HepG2 (cell line): ENCODE measurements around the gene ARHGEF38. TPM values are rescaled to one million over a fixed set of nuclear protein-coding genes. Genes with fewer than 3 reads are reported as not detected.

ENCODE experiments used
- ISX ChIP-seq: sonication (generic); formaldehyde crosslinking; conservative IDR thresholded peaks from 2 replicates; pipeline ENCODE4 v1.5.0; 2020; ENCODE audit warnings: missing genetic modification reagents
- KDM1A ChIP-seq: IDR thresholded peaks from 2 replicates; pipeline ENCODE4 v1.6.1; 2016; ENCODE audit warnings: missing compliant biosample characterization
- MXI1 ChIP-seq: IDR thresholded peaks from 3 replicates; pipeline ENCODE4 v1.6.1; 2012; ENCODE audit warnings: low read depth, low read length, inconsistent platforms, borderline replicate concordance
- SMC3 ChIP-seq: IDR thresholded peaks from 2 replicates; pipeline ENCODE4 v1.6.1; 2011; ENCODE audit warnings: low read length, improper control_type of control experiment
- SRSF4 ChIP-seq: fragments of 200-400 bp; formaldehyde crosslinking; IDR thresholded peaks from one replicate; pipeline ENCODE4 v1.6.1; 2018; ENCODE audit warnings: mild to moderate bottlenecking, low read depth, low read length, moderate library complexity; ENCODE audit not compliant: poor library complexity, severe bottlenecking
- TRIM22 ChIP-seq: fragments of 450-650 bp; IDR thresholded peaks from 2 replicates; pipeline ENCODE4 v1.6.1; 2017
- TRIM24 ChIP-seq: sonication (generic); formaldehyde crosslinking; IDR thresholded peaks from 2 replicates; pipeline ENCODE4 v1.8.0; 2022; ENCODE audit warnings: mild to moderate bottlenecking, missing genetic modification reagents
- U2AF1 ChIP-seq: fragments of 200-400 bp; formaldehyde crosslinking; optimal IDR thresholded peaks from 2 replicates; pipeline ENCODE3; 2017; ENCODE audit warnings: mild to moderate bottlenecking, low read depth, low read length
- YY1 ChIP-seq: IDR thresholded peaks from 2 replicates; pipeline ENCODE4 v1.6.1; 2011; ENCODE audit warnings: low read length, low read depth, moderate library complexity, mild to moderate bottlenecking; ENCODE audit not compliant: insufficient read depth, insufficient replicate concordance
- ZNF232 ChIP-seq: sonication (generic); formaldehyde crosslinking; IDR thresholded peaks from 2 replicates; pipeline ENCODE4 v1.4.0; 2020; ENCODE audit warnings: missing genetic modification reagents, borderline replicate concordance
- ZNF691 ChIP-seq: sonication (generic); formaldehyde crosslinking; IDR thresholded peaks from 2 replicates; pipeline ENCODE4 v1.4.0; 2020; ENCODE audit warnings: missing genetic modification reagents, low read depth, mild to moderate bottlenecking, borderline replicate concordance
- ZSCAN21 ChIP-seq: sonication (generic); formaldehyde crosslinking; IDR thresholded peaks from 2 replicates; pipeline ENCODE4 v1.8.0; 2022; ENCODE audit warnings: mild to moderate bottlenecking, missing genetic modification reagents, moderate library complexity, borderline replicate concordance
- polyA plus RNA-seq, 8 experiments: library from polyadenylated mRNA; depleted of rRNA in 3 of 8; stranded (reverse) in 7 of 8; unstranded in 1 of 8; fragments of >200 nt; fragmentation: Illumina TruSeq in 4 of 8; extraction: Trizol in 4 of 8; gene quantifications; 2 replicates each; pipeline versions ENCODE4 v1.2.1 to v1.2.3, GENCODE V29; 2011 to 2016; ENCODE audit warnings: low read depth in 4 of 8, missing spikeins in 1 of 8, mixed read lengths in 1 of 8; ENCODE audit not compliant: insufficient read depth in 1 of 8
- total RNA-seq, 5 experiments: library from RNA; depleted of rRNA; stranded (reverse); fragments of >200 nt; fragmentation: Illumina TruSeq; extraction: Trizol; gene quantifications; 2 replicates each; pipeline ENCODE4 v1.2.3, GENCODE V29; 2016; ENCODE audit warnings: low read depth in 1 of 5
- TF ChIP-seq, protein P1 (sequence below): sonication (generic); formaldehyde crosslinking; IDR thresholded peaks from 2 replicates; pipeline ENCODE4 v1.8.1; 2022; ENCODE audit warnings: mild to moderate bottlenecking, missing genetic modification reagents
- TF ChIP-seq, protein P2 (sequence below): sonication (generic); formaldehyde crosslinking; IDR thresholded peaks from 2 replicates; pipeline ENCODE4 v1.4.0; 2020; ENCODE audit warnings: mild to moderate bottlenecking, missing genetic modification reagents
- TF ChIP-seq, protein P3 (sequence below): IDR thresholded peaks from 2 replicates; pipeline ENCODE4 v1.4.0; 2020; ENCODE audit warnings: mild to moderate bottlenecking, missing genetic modification reagents
- TF ChIP-seq, protein P4 (sequence below): sonication (generic); formaldehyde crosslinking; IDR thresholded peaks from 2 replicates; pipeline ENCODE4 v1.4.0; 2020; ENCODE audit warnings: missing genetic modification reagents

Gene ARHGEF38
- total and polyA plus RNA-seq, 2 of the 13 experiments (the other 11 are each of a cell fraction or from before 2014, with no cell fraction given), result not detected

- TF ChIP-seq, protein P1, sequence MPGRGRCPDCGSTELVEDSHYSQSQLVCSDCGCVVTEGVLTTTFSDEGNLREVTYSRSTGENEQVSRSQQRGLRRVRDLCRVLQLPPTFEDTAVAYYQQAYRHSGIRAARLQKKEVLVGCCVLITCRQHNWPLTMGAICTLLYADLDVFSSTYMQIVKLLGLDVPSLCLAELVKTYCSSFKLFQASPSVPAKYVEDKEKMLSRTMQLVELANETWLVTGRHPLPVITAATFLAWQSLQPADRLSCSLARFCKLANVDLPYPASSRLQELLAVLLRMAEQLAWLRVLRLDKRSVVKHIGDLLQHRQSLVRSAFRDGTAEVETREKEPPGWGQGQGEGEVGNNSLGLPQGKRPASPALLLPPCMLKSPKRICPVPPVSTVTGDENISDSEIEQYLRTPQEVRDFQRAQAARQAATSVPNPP, result peak; percentile 96
- TF ChIP-seq MXI1 (peak; percentile 76; the same call in 1 of the 3 replicates), ZNF232 (CRISPR knock-in tag) (peak; percentile 26; the same call in 1 of the 2 replicates), KDM1A (CRISPR knock-in tag) (peak; percentile 67; the same call in 1 of the 2 replicates), ISX (CRISPR knock-in tag) (no peak), SMC3 (no peak), YY1 (peak; percentile 87), U2AF1 (peak; percentile 93), SRSF4 (no peak), ZNF691 (CRISPR knock-in tag) (peak; percentile 99), TRIM24 (CRISPR knock-in tag) (no peak), ZSCAN21 (CRISPR knock-in tag) (peak; percentile 97), TRIM22 (no peak)
- TF ChIP-seq, protein P2, sequence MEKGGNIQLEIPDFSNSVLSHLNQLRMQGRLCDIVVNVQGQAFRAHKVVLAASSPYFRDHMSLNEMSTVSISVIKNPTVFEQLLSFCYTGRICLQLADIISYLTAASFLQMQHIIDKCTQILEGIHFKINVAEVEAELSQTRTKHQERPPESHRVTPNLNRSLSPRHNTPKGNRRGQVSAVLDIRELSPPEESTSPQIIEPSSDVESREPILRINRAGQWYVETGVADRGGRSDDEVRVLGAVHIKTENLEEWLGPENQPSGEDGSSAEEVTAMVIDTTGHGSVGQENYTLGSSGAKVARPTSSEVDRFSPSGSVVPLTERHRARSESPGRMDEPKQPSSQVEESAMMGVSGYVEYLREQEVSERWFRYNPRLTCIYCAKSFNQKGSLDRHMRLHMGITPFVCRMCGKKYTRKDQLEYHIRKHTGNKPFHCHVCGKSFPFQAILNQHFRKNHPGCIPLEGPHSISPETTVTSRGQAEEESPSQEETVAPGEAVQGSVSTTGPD, result no peak
- TF ChIP-seq, protein P3, sequence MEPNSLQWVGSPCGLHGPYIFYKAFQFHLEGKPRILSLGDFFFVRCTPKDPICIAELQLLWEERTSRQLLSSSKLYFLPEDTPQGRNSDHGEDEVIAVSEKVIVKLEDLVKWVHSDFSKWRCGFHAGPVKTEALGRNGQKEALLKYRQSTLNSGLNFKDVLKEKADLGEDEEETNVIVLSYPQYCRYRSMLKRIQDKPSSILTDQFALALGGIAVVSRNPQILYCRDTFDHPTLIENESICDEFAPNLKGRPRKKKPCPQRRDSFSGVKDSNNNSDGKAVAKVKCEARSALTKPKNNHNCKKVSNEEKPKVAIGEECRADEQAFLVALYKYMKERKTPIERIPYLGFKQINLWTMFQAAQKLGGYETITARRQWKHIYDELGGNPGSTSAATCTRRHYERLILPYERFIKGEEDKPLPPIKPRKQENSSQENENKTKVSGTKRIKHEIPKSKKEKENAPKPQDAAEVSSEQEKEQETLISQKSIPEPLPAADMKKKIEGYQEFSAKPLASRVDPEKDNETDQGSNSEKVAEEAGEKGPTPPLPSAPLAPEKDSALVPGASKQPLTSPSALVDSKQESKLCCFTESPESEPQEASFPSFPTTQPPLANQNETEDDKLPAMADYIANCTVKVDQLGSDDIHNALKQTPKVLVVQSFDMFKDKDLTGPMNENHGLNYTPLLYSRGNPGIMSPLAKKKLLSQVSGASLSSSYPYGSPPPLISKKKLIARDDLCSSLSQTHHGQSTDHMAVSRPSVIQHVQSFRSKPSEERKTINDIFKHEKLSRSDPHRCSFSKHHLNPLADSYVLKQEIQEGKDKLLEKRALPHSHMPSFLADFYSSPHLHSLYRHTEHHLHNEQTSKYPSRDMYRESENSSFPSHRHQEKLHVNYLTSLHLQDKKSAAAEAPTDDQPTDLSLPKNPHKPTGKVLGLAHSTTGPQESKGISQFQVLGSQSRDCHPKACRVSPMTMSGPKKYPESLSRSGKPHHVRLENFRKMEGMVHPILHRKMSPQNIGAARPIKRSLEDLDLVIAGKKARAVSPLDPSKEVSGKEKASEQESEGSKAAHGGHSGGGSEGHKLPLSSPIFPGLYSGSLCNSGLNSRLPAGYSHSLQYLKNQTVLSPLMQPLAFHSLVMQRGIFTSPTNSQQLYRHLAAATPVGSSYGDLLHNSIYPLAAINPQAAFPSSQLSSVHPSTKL (CRISPR knock-in tag), result peak; percentile 93
- TF ChIP-seq, protein P4, sequence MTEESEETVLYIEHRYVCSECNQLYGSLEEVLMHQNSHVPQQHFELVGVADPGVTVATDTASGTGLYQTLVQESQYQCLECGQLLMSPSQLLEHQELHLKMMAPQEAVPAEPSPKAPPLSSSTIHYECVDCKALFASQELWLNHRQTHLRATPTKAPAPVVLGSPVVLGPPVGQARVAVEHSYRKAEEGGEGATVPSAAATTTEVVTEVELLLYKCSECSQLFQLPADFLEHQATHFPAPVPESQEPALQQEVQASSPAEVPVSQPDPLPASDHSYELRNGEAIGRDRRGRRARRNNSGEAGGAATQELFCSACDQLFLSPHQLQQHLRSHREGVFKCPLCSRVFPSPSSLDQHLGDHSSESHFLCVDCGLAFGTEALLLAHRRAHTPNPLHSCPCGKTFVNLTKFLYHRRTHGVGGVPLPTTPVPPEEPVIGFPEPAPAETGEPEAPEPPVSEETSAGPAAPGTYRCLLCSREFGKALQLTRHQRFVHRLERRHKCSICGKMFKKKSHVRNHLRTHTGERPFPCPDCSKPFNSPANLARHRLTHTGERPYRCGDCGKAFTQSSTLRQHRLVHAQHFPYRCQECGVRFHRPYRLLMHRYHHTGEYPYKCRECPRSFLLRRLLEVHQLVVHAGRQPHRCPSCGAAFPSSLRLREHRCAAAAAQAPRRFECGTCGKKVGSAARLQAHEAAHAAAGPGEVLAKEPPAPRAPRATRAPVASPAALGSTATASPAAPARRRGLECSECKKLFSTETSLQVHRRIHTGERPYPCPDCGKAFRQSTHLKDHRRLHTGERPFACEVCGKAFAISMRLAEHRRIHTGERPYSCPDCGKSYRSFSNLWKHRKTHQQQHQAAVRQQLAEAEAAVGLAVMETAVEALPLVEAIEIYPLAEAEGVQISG (CRISPR knock-in tag), result peak; percentile 97
Measured at GRCh38 chr4:105708181-105709080, 156.0 kb downstream of the ARHGEF38 start, which contains the start of the genes GSTCD and INTS12 (continued).
